K562 (cell line): ENCODE measurements around the gene GZMM. TPM values are rescaled to one million over a fixed set of nuclear protein-coding genes. Genes with fewer than 3 reads are reported as not detected.
A peak's percentile ranks its signal among the peaks of the same experiment; 100 is the strongest.

Experiments used
- ARID3B ChIP-seq: fragments of 250-450 bp; sonication (Bioruptor Pico); IDR thresholded peaks from 2 replicates; pipeline ENCODE4 v1.4.0; 2020; ENCODE audit warnings: borderline replicate concordance
- ATF1 ChIP-seq, 2 experiments: fragments of 450-650 bp in 1 of 2; IDR thresholded peaks; 2 replicates each; pipeline ENCODE4 v1.6.1; 2016; ENCODE audit warnings: missing compliant biosample characterization in 1 of 2, missing genetic modification characterization in 1 of 2
- CREB3 ChIP-seq: fragments of 450-650 bp; conservative IDR thresholded peaks from 2 replicates; pipeline ENCODE4 v1.6.1; 2016; ENCODE audit warnings: missing genetic modification characterization, low read depth, mild to moderate bottlenecking, missing compliant biosample characterization, moderate library complexity
- CREB5 ChIP-seq: fragments of 250-450 bp; sonication (Bioruptor Pico); IDR thresholded peaks from 2 replicates; pipeline ENCODE4 v1.5.0; 2020; ENCODE audit warnings: mild to moderate bottlenecking
- CREM ChIP-seq: IDR thresholded peaks from 2 replicates; pipeline ENCODE4 v1.6.1; 2014; ENCODE audit warnings: antibody characterized with exemption, low read depth
- CSDE1 ChIP-seq, 2 experiments: fragments of 450-650 bp; IDR thresholded peaks; 2 replicates each; pipeline ENCODE4 v1.6.1; 2016; ENCODE audit warnings: mild to moderate bottlenecking in 1 of 2
- DACH1 ChIP-seq: fragments of 450-650 bp; IDR thresholded peaks from 2 replicates; pipeline ENCODE4 v1.6.1; 2018; ENCODE audit not compliant: partially characterized antibody
- HES1 ChIP-seq: fragments of 450-650 bp; IDR thresholded peaks from 2 replicates; pipeline ENCODE4 v1.6.1; 2016; ENCODE audit warnings: low read depth, mild to moderate bottlenecking, moderate library complexity
- LARP7 ChIP-seq: fragments of 450-650 bp; IDR thresholded peaks from 2 replicates; pipeline ENCODE4 v1.6.1; 2016
- NFXL1 ChIP-seq: fragments of 450-650 bp; formaldehyde crosslinking; IDR thresholded peaks from 2 replicates; pipeline ENCODE4 v1.4.0; 2021; ENCODE audit warnings: mild to moderate bottlenecking
- POLR3G ChIP-seq: IDR thresholded peaks from 2 replicates; pipeline ENCODE4 v1.6.1; 2011; ENCODE audit not compliant: insufficient read length, insufficient replicate concordance; ENCODE audit errors: extremely low read depth
- RCOR1 ChIP-seq, 2 experiments: IDR thresholded peaks; 2 replicates each; pipeline ENCODE4 v1.6.1; 2012; ENCODE audit warnings: low read depth in 2 of 2, low read length in 2 of 2, borderline replicate concordance in 1 of 2, improper control_type of control experiment in 1 of 2
- TSHZ1 ChIP-seq: fragments of 250-450 bp; sonication (Bioruptor Pico); IDR thresholded peaks from 2 replicates; pipeline ENCODE4 v1.4.0; 2020; ENCODE audit warnings: mild to moderate bottlenecking, moderate library complexity
- ZBTB1 ChIP-seq: sonication (generic); formaldehyde crosslinking; IDR thresholded peaks from 2 replicates; pipeline ENCODE4 v1.8.1; 2023; ENCODE audit warnings: missing genetic modification reagents, low read depth, mild to moderate bottlenecking, borderline replicate concordance
- ZFPM2 ChIP-seq: fragments of 250-450 bp; sonication (Bioruptor Pico); IDR thresholded peaks from 2 replicates; pipeline ENCODE4 v1.5.1; 2022; ENCODE audit warnings: mild to moderate bottlenecking
- ZNF175 ChIP-seq: fragments of 200-800 bp; sonication (Bioruptor generic); IDR thresholded peaks from 2 replicates; pipeline ENCODE4 v1.6.1; 2016; ENCODE audit warnings: low read depth, mild to moderate bottlenecking, missing genetic modification characterization, missing compliant biosample characterization
- ZNF696 ChIP-seq: fragments of 250-450 bp; sonication (Bioruptor Pico); conservative IDR thresholded peaks from 2 replicates; pipeline ENCODE4 v1.4.0; 2020; ENCODE audit warnings: mild to moderate bottlenecking, moderate library complexity
- polyA plus RNA-seq, 8 experiments: library from polyadenylated mRNA; depleted of rRNA in 4 of 8; stranded (reverse) in 5 of 8; unstranded in 3 of 8; fragments of >200 nt; fragmentation: Nextera tagmentation in 2 of 8; fragmentation: Illumina TruSeq in 1 of 8; extraction: Ambion mirVana in 2 of 8; extraction: Trizol in 1 of 8; gene quantifications; 2 replicates each; pipeline versions ENCODE4 v1.2.1 to v1.2.3, GENCODE V29; 2011 to 2014; ENCODE audit warnings: inconsistent platforms in 1 of 8, missing spikeins in 1 of 8
- total RNA-seq, 7 experiments: library from RNA; depleted of rRNA in 6 of 7; stranded (reverse); fragments of >200 nt in 6 of 7; fragmentation: Illumina TruSeq in 2 of 7; extraction: Trizol in 2 of 7; gene quantifications; 2 replicates each; pipeline versions ENCODE4 v1.2.1 to v1.2.3, GENCODE V29; 2011 to 2021; ENCODE audit warnings: low replicate concordance in 1 of 7
- TF ChIP-seq, protein P1 (sequence below): sonication (generic); formaldehyde crosslinking; IDR thresholded peaks from 2 replicates; pipeline ENCODE4 v1.5.0; 2020; ENCODE audit warnings: missing genetic modification reagents

The GZMM gene
- total and polyA plus RNA-seq, 9 of the 15 experiments (the other 6 are each of a cell fraction or from before 2014, with no cell fraction given), result 0.08 to 2.6 (median 0.70) TPM; not detected in 2

DNA sequence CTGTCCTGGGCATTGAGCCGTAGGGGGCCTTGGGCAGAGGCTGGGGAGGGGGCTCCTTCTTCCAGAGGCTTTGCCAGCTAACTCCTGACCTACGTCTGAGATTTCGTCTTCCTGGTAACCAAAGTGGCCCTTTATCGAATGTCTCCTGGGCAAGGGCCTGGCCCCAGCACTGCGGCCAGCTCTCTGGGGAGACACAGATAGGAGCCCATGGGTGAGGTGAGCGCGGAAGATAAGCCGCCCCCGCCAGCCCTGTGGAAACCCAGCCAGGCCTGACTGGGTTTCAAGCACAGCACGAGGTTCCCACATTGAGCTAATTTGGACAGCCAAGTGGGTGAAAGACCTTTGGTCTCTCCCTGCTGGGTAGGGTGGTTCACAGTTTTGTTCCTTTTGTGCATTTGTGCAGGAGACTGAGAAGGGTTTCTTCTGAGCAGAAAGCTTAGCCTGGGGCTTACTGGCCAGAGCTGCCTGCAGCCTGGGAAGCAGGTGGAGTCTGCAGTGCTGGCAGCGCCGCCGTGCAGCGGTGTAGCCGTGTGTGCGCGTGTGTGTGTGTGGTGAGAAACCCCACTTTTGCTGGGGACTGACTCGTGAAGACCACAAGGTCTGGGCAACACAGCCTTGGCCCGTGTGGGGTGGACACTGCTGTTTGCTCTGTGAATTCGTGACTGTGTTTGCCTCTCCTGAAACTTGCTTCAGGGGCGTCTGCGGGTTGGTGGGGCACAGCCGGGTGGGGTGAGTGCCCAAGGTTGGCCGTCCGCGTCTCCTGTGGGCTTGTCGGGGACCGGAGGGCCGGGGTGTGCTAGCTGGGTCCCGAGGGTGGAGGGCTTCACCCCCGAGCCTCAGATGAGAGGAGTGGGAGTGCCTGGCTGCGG, 31.0 kb downstream of the GZMM start (continued):
- TF ChIP-seq CREB5 (no peak), CSDE1 (IDR thresholded peaks at IDR 0.05) (peak in 1 of 2 experiments; percentile 52; a peak in 1 of 4 replicates), ZBTB1 (no peak), LARP7 (no peak), ZNF696 (CRISPR knock-in tag) (no peak), CREM (peak; percentile 75), ARID3B (CRISPR knock-in tag) (no peak), HES1 (peak; percentile 77), RCOR1 (IDR thresholded peaks at IDR 0.05; ENCODE audit: borderline replicate concordance in 1 of 2, low read depth in 2 of 2, low read length in 2 of 2) (peak; percentile 93 to 99), CREB3 (tag) (peak; percentile 58; the same call in 1 of the 2 replicates), DACH1 (no peak), ZFPM2 (CRISPR knock-in tag) (no peak), ATF1 (CRISPR knock-in tag; IDR thresholded peaks at IDR 0.05) (no peak), ATF1 (tag; IDR thresholded peaks at IDR 0.05) (peak; percentile 57), ZNF175 (CRISPR knock-in tag) (peak; percentile 79; the same call in 1 of the 2 replicates), TSHZ1 (CRISPR knock-in tag) (no peak), POLR3G (no peak), NFXL1 (CRISPR knock-in tag) (no peak)
- TF ChIP-seq, protein P1, sequence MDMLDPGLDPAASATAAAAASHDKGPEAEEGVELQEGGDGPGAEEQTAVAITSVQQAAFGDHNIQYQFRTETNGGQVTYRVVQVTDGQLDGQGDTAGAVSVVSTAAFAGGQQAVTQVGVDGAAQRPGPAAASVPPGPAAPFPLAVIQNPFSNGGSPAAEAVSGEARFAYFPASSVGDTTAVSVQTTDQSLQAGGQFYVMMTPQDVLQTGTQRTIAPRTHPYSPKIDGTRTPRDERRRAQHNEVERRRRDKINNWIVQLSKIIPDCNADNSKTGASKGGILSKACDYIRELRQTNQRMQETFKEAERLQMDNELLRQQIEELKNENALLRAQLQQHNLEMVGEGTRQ (CRISPR knock-in tag), result no peak
